ENCODE data around the gene ILK. TPM values are rescaled to one million over a fixed set of nuclear protein-coding genes. Genes with fewer than 3 reads are reported as not detected.

The ILK gene
- total and polyA plus RNA-seq, 10 of the 15 experiments (the other 5 are each of a cell fraction or from before 2014, with no cell fraction given), result 51.8 to 163 (median 92.0) TPM

- TF ChIP-seq ZNF687 (IDR thresholded peaks at IDR 0.05), result peak; percentile 47; the same call in 1 of the 2 replicates
- no peak for TF ChIP-seq FOXK2 (IDR thresholded peaks at IDR 0.05)
- no peak; the same call in 1 of the 2 replicates for TF ChIP-seq PKNOX1 (IDR thresholded peaks at IDR 0.05)
- no peak for TF ChIP-seq CTCF (IDR thresholded peaks at IDR 0.05 in 2 of 3, conservative IDR thresholded peaks at IDR 0.05 in 1 of 3; ENCODE audit: control insufficient read depth in 2 of 3, extremely low read depth in 1 of 3, insufficient read depth in 1 of 3, low read depth in 3 of 3, low read length in 3 of 3)
- TF ChIP-seq RUNX3 (IDR thresholded peaks at IDR 0.05; ENCODE audit: low read length), result peak; percentile 51; the same call in 1 of the 2 replicates
- no peak for TF ChIP-seq SMC3 (IDR thresholded peaks at IDR 0.05; ENCODE audit: borderline replicate concordance, low read length)
- TF ChIP-seq PRDM15 (CRISPR knock-in tag; IDR thresholded peaks at IDR 0.05), result no peak
- TF ChIP-seq GATAD2B (conservative IDR thresholded peaks at IDR 0.05; ENCODE audit: low read depth), result 0 out of 2 replicates have a peak, but pooled peaks have one; percentile 24
- TF ChIP-seq BMI1 (IDR thresholded peaks at IDR 0.05; ENCODE audit: borderline replicate concordance), result no peak
- TF ChIP-seq IKZF2 (IDR thresholded peaks at IDR 0.05), result no peak; a peak in 2 of 4 replicates
- no peak for TF ChIP-seq E2F4 (IDR thresholded peaks at IDR 0.05; ENCODE audit: low read depth, low read length)
- TF ChIP-seq SMARCA5 (IDR thresholded peaks at IDR 0.05), result no peak
- no peak for TF ChIP-seq ATF7 (IDR thresholded peaks at IDR 0.05; ENCODE audit: low read depth)
- no peak for TF ChIP-seq ESRRA (IDR thresholded peaks at IDR 0.05; ENCODE audit: low read length)
- TF ChIP-seq BCL11A (IDR thresholded peaks at IDR 0.05; ENCODE audit: low read depth, low read length), result 0 out of 2 replicates have a peak, but pooled peaks have one; percentile 42
- no peak for TF ChIP-seq MEF2A (IDR thresholded peaks at IDR 0.05; ENCODE audit: insufficient read depth, low read depth, low read length)
- TF ChIP-seq POLR2AphosphoS2 (IDR thresholded peaks at IDR 0.05; ENCODE audit: low read depth, low read length), result no peak
- no peak for TF ChIP-seq CREB1 (IDR thresholded peaks at IDR 0.05; ENCODE audit: low read depth)
- no peak for TF ChIP-seq CBX3 (IDR thresholded peaks at IDR 0.05; ENCODE audit: borderline replicate concordance, low read depth)
- no peak for TF ChIP-seq ASH2L (IDR thresholded peaks at IDR 0.05; ENCODE audit: borderline replicate concordance, low read depth)
These were observed 42.5 kb downstream of the ILK start (continued) for GRCh38 chr11:6646071-6646470.

All from GM12878 (cell line).